Duodenal mucosa (tissue), 2 donors: ENCODE measurements around the gene EMX1.

ENCODE experiments used
- H3K27ac ChIP-seq: one replicate; pipeline ENCODE4 v1.7.0; 2013; ENCODE audit warnings: low read depth, low read length
- H3K27me3 ChIP-seq, 2 donors: one replicate each; pipeline ENCODE4 v1.7.0; 2013; ENCODE audit warnings: low read length in 2 of 2, control low read depth in 1 of 2; ENCODE audit not compliant: insufficient read depth in 2 of 2, control insufficient read depth in 1 of 2
- H3K36me3 ChIP-seq, 2 donors: one replicate each; pipeline ENCODE4 v1.7.0; 2013; ENCODE audit warnings: low read length in 2 of 2, control low read depth in 1 of 2; ENCODE audit not compliant: insufficient read depth in 2 of 2, control insufficient read depth in 1 of 2
- H3K4me1 ChIP-seq, 2 donors: one replicate each; pipeline ENCODE4 v1.7.0; 2013; ENCODE audit warnings: low read length in 2 of 2, control low read depth in 1 of 2; ENCODE audit not compliant: insufficient read depth in 2 of 2, control insufficient read depth in 1 of 2
- H3K4me3 ChIP-seq, 2 donors: one replicate each; pipeline ENCODE4 v1.7.0; 2013; ENCODE audit warnings: low read length in 2 of 2, low read depth in 1 of 2
- H3K9ac ChIP-seq, 2 donors: one replicate each; pipeline ENCODE4 v1.7.0; 2013; ENCODE audit warnings: low read length in 2 of 2, low read depth in 1 of 2
- H3K9me3 ChIP-seq, 2 donors: one replicate each; pipeline ENCODE4 v1.7.0; 2013; ENCODE audit warnings: low read length in 2 of 2, control low read depth in 1 of 2; ENCODE audit not compliant: control insufficient read depth in 1 of 2

The EMX1 gene

DNA sequence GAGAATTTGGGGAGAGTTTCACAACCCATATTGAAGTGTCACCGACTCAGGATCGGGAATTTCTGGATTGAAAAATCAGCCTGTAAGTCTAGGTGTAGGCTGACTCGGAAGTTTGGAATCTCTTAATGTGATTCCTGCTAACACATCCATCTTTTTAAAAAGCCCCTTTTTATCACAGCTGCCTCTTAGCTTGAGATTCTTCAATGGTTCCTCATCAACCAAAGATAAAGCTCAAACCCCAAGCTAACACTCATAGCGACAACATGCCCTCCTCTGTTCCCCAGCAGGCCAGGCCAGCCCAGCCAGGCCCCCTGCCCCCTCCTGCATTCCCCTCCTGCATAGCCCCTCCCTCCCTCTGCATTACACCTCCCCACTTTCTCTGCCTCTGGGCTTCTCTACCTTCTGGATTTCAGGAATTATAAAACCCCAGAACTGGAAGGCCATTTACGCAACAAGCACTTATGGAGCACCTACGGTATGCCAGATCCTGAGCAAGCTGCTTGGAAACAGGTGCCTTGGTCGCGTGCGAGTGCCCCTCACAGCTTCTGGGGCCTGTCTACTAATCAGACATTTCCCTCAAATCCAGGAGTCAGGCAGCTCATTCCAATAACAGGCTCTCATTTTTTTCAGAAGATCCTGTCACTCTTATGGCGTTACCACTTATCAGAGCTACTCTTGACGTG lies 63.4 kb downstream of the EMX1 start:
- H3K27me3 ChIP-seq = no peaks in the 10 kb centered on the region
- H3K4me3 ChIP-seq = no peak overlapping the region
- no peak overlapping the region for H3K9ac ChIP-seq
- peaks cover 0 to 4% of the 10 kb centered on the region in 2 donors for H3K36me3 ChIP-seq
- no peak overlapping the region for H3K27ac ChIP-seq
- H3K9me3 ChIP-seq = no peaks in the 10 kb centered on the region
- peaks cover 0 to 16% of the 10 kb centered on the region in 2 donors for H3K4me1 ChIP-seq

DNA sequence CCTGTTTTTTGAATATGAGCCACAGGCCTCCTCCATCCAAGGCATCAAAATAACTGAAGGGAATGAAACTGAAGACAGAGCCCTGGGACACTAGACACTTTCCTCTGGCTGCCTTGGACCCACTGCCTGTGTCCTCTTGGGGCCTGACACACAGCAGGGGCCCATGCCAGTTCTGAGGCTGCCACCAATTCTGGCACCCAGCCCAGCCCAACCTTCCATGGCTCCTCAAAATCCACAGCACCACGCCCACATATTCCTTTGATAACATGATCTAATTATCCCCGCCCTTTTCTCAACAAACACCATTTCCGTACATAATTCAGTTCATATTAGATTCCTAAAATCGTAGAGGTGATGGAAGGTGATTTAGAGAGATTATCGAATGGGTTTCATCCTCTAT lies 64.2 kb downstream of the EMX1 start:
- H3K9me3 ChIP-seq = no peaks in the 10 kb centered on the region
- no peak overlapping the region for H3K27ac ChIP-seq
- H3K36me3 ChIP-seq = peaks cover 0 to 4% of the 10 kb centered on the region in 2 donors
- no peak overlapping the region for H3K4me3 ChIP-seq
- H3K4me1 ChIP-seq = peaks cover 0 to 23% of the 10 kb centered on the region in 2 donors
- H3K27me3 ChIP-seq = no peaks in the 10 kb centered on the region
- no peak overlapping the region for H3K9ac ChIP-seq

DNA sequence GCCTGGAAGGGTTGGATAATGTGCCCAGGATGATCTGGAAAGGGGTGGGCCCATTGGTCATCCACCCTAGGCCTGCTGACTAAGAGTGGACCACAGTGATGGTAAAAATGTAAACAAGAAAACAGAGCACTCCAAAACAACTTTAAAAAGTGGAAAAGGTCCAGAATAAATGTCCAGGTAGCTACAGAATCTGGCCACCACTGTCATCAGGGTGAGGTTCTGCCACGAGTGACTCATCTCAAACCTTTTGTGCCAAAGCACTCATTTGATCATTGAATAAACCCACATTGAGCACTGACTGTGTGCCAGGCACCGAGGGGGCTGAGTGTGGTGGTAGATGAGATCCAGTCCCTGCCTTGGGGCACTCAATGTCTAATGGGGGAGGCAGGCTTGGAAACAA lies 64.9 kb downstream of the EMX1 start:
- Histone ChIP-seq H3K9me3 (no peaks in the 10 kb centered on the region), H3K4me3 (no peak overlapping the region), H3K27me3 (no peaks in the 10 kb centered on the region), H3K27ac (no peak overlapping the region), H3K9ac (no peak overlapping the region), H3K36me3 (peaks cover 0 to 4% of the 10 kb centered on the region in 2 donors), H3K4me1 (peaks cover 0 to 23% of the 10 kb centered on the region in 2 donors)

DNA sequence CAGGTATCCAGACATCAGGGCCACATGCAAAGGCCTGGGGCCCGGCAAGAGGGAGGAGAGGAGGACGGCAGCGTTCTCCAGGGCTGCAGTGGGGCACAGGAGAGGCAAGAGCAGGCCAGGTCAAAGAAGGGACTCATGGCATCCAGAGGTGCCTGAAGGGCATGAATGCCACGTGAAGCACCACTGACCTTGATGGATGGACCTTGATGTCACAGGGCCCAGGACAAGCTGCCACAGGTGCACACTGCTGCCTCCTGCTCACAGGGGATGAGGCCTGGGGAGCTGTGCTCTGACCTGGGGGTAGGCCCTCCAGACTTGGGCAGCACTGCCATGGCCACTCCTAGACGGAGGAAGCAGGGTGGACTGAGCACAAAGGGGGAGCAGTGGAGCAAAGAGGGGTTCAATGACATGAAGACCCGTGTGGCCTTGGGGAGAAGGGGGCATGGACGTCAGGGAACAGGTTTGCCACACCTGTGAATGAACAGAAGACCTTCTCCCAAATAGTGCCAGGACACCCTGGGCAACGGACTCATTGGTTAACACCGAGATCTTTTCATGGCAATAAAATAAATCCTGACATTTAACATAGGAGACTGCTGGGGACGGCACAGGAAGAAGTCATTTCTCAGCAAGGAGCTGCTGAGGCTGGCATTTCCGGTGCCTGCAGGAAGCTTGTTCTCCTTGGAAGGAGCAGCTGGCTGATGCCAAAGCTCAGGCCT lies 65.6 kb downstream of the EMX1 start:
- H3K9ac ChIP-seq = no peak overlapping the region
- no peaks in the 10 kb centered on the region for H3K27me3 ChIP-seq
- H3K9me3 ChIP-seq = no peaks in the 10 kb centered on the region
- no peak overlapping the region for H3K4me3 ChIP-seq
- peaks cover 0 to 4% of the 10 kb centered on the region in 2 donors for H3K36me3 ChIP-seq
- H3K27ac ChIP-seq = no peak overlapping the region
- peaks cover 0 to 23% of the 10 kb centered on the region in 2 donors for H3K4me1 ChIP-seq

DNA sequence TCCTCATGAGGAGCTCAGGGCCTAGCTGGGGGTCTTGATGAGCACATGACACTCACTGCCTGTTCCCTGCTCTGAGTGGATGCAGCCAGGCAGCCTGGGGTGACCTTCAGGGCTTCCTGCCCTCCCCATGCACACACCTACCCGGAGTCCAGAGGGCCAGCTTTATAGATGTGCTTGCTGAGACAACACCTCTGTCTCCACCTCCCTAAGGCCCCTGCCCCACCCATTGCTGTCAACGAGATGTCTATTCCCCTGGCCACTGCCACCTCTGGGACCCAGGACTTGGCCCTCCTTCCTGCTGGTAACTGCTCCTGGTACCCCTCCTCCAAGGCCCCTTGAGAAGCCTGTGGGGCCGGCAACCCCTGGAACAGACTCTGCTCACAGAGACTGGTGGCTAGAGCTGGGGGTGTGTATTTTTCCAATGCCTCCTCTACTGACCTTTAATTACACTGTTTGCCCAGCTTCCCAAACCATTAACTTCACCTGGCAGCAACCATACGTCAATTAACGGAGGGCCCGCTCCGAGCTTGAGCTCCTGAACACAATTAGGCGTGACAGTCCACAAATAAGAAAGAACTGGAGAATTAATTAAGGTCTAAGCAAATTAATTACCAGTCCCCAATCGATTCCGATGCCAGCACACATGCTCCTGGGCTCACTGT lies 66.3 kb downstream of the EMX1 start:
- Histone ChIP-seq H3K4me1 (peaks cover 0 to 23% of the 10 kb centered on the region in 2 donors), H3K9me3 (no peaks in the 10 kb centered on the region), H3K27me3 (no peaks in the 10 kb centered on the region), H3K4me3 (no peak overlapping the region), H3K36me3 (peaks cover 0 to 9% of the 10 kb centered on the region in 2 donors), H3K27ac (no peak overlapping the region), H3K9ac (no peak overlapping the region)

DNA sequence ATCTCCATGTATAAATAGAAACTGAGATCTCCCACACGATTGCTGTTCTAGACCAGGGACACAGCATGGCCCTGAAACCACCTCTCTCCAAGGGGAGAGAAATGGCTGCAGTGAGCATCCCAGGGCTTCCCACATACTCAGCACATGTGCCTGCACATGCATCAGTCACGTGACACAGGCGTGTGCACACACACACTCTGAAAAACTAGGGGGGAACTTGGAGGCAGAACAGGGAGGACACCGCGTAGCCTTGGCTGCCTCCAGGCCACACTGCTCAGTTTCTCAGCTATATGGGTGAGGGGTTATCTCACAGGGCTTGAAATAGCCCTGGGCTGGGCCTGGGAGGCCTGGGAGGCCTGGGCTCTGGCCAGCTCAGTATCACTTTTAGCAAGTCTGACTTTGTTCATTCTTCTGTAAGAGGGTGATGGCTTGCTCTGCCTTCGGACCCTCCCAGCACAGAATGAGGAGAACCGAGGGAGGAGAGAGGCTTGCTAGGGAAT lies 66.9 kb downstream of the EMX1 start:
- H3K9me3 ChIP-seq = no peaks in the 10 kb centered on the region
- H3K4me1 ChIP-seq = peaks cover 0 to 23% of the 10 kb centered on the region in 2 donors
- H3K27ac ChIP-seq = no peak overlapping the region
- peaks cover 0 to 10% of the 10 kb centered on the region in 2 donors for H3K36me3 ChIP-seq
- no peak overlapping the region for H3K9ac ChIP-seq
- H3K4me3 ChIP-seq = no peak overlapping the region
- H3K27me3 ChIP-seq = no peaks in the 10 kb centered on the region
